Activated CD4-positive, alpha-beta memory T cell treated with anti-CD3 and anti-CD28 coated beads, Interleukin-2, amount 10 ng/mL, durations not matched to agents 7 days and 5 days (primary cell): Measurements from ENCODE around the gene LUC7L2. TPM values are rescaled to one million over a fixed set of nuclear protein-coding genes. Genes with fewer than 3 reads are reported as not detected.
"Not testable (repeated sequence)": the region's sequence is repeated elsewhere in the genome, so short reads cannot be mapped to it uniquely, and the experiment has no call there.

ENCODE experiments used
- CTCF ChIA-PET: fragments of 350-600 bp; sonication (Branson Sonifier 250); formaldehyde crosslinking; loops from one replicate; lab custom pipeline; 2021; ENCODE audit warnings: antibody characterized with exemption, inconsistent platforms; lab: Charles Lee
- POLR2A ChIA-PET: fragments of 350-600 bp; sonication (Branson Sonifier 250); formaldehyde crosslinking; loops from one replicate; lab custom pipeline; 2021; ENCODE audit warnings: antibody characterized with exemption; lab: Charles Lee
- DNase-seq: peaks from one replicate; pipeline ENCODE4 v3.0.0-alpha.2; 2020
- H3K27ac Mint-ChIP-seq: one replicate; pipeline ENCODE4 v1.8.0; 2021; ENCODE audit warnings: mild to moderate bottlenecking, mixed read lengths
- H3K27me3 Mint-ChIP-seq: one replicate; pipeline ENCODE4 v1.8.0; 2021; ENCODE audit warnings: mixed read lengths
- H3K36me3 Mint-ChIP-seq: one replicate; pipeline ENCODE4 v1.8.0; 2021; ENCODE audit warnings: low read depth, mixed read lengths
- H3K4me1 Mint-ChIP-seq: one replicate; pipeline ENCODE4 v1.8.0; 2021; ENCODE audit warnings: mixed read lengths
- H3K4me3 Mint-ChIP-seq: one replicate; pipeline ENCODE4 v1.8.0; 2021; ENCODE audit warnings: mild to moderate bottlenecking, mixed read lengths
- H3K9me3 Mint-ChIP-seq: one replicate; pipeline ENCODE4 v1.8.0; 2021; ENCODE audit warnings: mixed read lengths
- total RNA-seq, 2 experiments: library from RNA; stranded (reverse); gene quantifications; one replicate each; pipeline ENCODE4 v1.2.3, GENCODE V29; 2021

LUC7L2 gene
- total RNA-seq, 2 experiments from 2014 or later: 106 to 110 TPM

DNA sequence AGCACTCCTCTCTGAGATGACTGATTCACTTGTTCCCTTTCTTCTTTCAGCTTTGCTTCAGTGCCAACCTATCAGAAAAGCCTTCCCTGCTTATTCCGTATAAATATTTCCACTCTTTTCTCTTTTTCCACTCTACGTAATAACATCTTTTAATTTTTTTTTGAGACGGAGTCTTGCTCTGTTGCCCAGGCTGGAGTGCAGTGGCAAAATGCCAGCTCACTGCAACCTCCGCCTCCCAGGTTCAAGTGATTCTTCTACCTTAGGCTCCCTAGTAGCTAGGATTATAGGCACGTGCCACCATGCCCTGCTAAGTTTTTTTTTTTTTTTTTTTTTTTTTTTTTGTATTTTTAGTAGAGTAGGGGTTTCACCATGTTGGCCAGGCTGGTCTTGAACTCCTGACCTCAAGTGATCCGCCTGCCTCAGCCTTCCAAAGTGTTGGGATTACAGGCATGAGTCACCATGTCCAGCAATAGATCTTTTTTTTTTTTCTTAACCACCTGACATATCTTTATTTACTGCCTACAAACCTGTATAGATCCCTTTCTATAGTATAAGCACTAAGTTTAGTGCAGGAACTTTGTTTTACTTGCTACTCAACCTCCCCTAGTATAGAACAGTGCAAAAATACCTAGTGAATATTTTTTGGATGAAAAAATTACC lies 55.2 kb downstream of the LUC7L2 start:
- H3K27me3 Mint-ChIP-seq, DNase-seq, H3K9me3 Mint-ChIP-seq, POLR2A ChIA-PET, H3K4me1 Mint-ChIP-seq, H3K4me3 Mint-ChIP-seq, H3K27ac Mint-ChIP-seq: not testable (repeated sequence)
- CTCF ChIA-PET: interaction anchor here (4.4 kb wide), 1 partner anchor 20 kb away, joined by 24 read pairs; no protein-coding TSS in a partner anchor
- H3K36me3 Mint-ChIP-seq: peaks cover 69% of the 10 kb centered on the region

DNA sequence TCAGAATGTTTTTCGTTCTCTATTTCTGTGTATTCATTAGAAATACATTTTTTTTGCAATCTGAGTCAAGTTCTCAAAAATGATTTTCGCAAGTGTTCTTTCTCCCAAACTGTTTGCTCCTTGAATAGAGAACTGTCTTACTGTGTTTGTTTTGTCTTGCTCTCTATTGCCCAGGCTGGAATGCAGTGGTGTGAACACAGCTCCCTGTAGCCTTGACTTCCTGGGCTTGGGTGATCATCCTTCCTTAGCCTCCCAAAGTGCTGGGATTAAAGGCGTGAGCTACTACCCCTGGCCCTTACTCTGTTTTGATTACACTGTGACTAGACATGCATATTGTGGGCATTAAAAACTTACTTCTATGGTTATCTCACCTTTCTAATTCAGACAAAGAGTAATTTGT lies 56.7 kb downstream of the LUC7L2 start:
- no peaks in the 10 kb centered on the region for H3K27me3 Mint-ChIP-seq
- CTCF ChIA-PET: interaction anchor here (0.6 to 4.4 kb wide), 2 partner anchors 18 to 122 kb away, joined by 3 to 24 read pairs; no protein-coding TSS in a partner anchor
- H3K9me3 Mint-ChIP-seq: no peaks in the 10 kb centered on the region
- H3K27ac Mint-ChIP-seq: no peak overlapping the region
- DNase-seq: no peak
- POLR2A ChIA-PET: no interaction called here
- H3K4me3 Mint-ChIP-seq: no peak overlapping the region
- peaks cover 67% of the 10 kb centered on the region for H3K36me3 Mint-ChIP-seq
- H3K4me1 Mint-ChIP-seq: no peaks in the 10 kb centered on the region

GRCh38 chr7:139417478-139417877 lies 57.8 kb downstream of the LUC7L2 start:
- H3K9me3 Mint-ChIP-seq: no peaks in the 10 kb centered on the region
- H3K36me3 Mint-ChIP-seq: peaks cover 64% of the 10 kb centered on the region
- POLR2A ChIA-PET: no interaction called here
- no peaks in the 10 kb centered on the region for H3K27me3 Mint-ChIP-seq
- H3K4me1 Mint-ChIP-seq: no peaks in the 10 kb centered on the region
- no peak overlapping the region for H3K4me3 Mint-ChIP-seq
- CTCF ChIA-PET: interaction anchor here (0.6 to 2.6 kb wide), 2 partner anchors 17 to 19 kb away, joined by 3 to 13 read pairs; no protein-coding TSS in a partner anchor
- DNase-seq: no peak
- no peak overlapping the region for H3K27ac Mint-ChIP-seq

GRCh38 chr7:139421123-139421522 lies 61.4 kb downstream of the LUC7L2 start:
- ChIA-PET CTCF (interaction anchor here (7.2 kb wide), 1 partner anchor 14 kb away, joined by 61 read pairs; no protein-coding TSS in a partner anchor), POLR2A (no interaction called here)
- no peaks in the 10 kb centered on the region for H3K4me1 Mint-ChIP-seq
- no peaks in the 10 kb centered on the region for H3K27me3 Mint-ChIP-seq
- no peak overlapping the region for H3K4me3 Mint-ChIP-seq
- peaks cover 44% of the 10 kb centered on the region for H3K36me3 Mint-ChIP-seq
- H3K27ac Mint-ChIP-seq: no peak overlapping the region
- no peak for DNase-seq
- no peaks in the 10 kb centered on the region for H3K9me3 Mint-ChIP-seq

GRCh38 chr7:139422126-139422525 lies 62.4 kb downstream of the LUC7L2 start:
- ChIA-PET CTCF (interaction anchor here (7.2 kb wide), 1 partner anchor 13 kb away, joined by 61 read pairs; no protein-coding TSS in a partner anchor), POLR2A (interaction anchor here (1.1 kb wide), 1 partner anchor 63 kb away, joined by 4 read pairs; the partner anchor contains the start of gene LUC7L2)
- Mint-ChIP-seq H3K4me1 (no peaks in the 10 kb centered on the region), H3K9me3 (no peaks in the 10 kb centered on the region), H3K36me3 (peaks cover 37% of the 10 kb centered on the region), H3K4me3 (no peak overlapping the region), H3K27ac (no peak overlapping the region), H3K27me3 (no peaks in the 10 kb centered on the region)
- DNase-seq: no peak

- DNase-seq: no peak
- Mint-ChIP-seq H3K27ac (no peak overlapping the region), H3K4me1 (no peaks in the 10 kb centered on the region), H3K36me3 (peaks cover 29% of the 10 kb centered on the region), H3K4me3 (no peak overlapping the region), H3K27me3 (no peaks in the 10 kb centered on the region), H3K9me3 (no peaks in the 10 kb centered on the region)
- CTCF ChIA-PET: interaction anchor here (7.2 kb wide), 1 partner anchor 12 kb away, joined by 61 read pairs; no protein-coding TSS in a partner anchor
- POLR2A ChIA-PET: interaction anchor here (1.1 to 1.2 kb wide), 2 partner anchors 12 to 64 kb away, joined by 3 to 4 read pairs; partner anchors contain the start of gene LUC7L2
These were observed 63.4 kb downstream of the LUC7L2 start for GRCh38 chr7:139423091-139423490.

DNA sequence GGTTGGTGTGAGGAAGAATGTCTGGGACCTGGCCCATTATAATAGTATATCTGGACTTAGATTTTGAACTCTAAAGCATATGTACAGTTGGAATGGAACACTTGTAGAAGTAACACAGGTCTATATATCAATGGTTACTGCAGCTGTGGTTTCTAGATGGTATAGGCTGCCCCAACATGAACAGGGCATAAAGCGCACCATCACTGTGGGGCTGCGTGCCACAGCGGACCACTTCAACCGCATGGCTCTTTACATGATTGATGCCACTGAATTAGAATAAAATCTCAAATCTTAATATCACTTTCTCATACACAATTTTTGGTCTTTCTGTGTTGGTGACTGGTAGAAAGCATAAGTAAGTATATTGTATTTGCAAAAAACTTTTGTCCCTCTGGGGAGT lies 64.3 kb downstream of the LUC7L2 start:
- Mint-ChIP-seq H3K4me1 (no peaks in the 10 kb centered on the region), H3K27me3 (no peaks in the 10 kb centered on the region), H3K36me3 (peaks cover 32% of the 10 kb centered on the region), H3K4me3 (no peak overlapping the region), H3K27ac (no peak overlapping the region), H3K9me3 (no peaks in the 10 kb centered on the region)
- CTCF ChIA-PET: interaction anchor here (7.2 kb wide), 1 partner anchor 11 kb away, joined by 61 read pairs; no protein-coding TSS in a partner anchor
- POLR2A ChIA-PET: interaction anchor here (1.2 kb wide), 1 partner anchor 13 kb away, joined by 3 read pairs; no protein-coding TSS in a partner anchor
- no peak for DNase-seq

DNA sequence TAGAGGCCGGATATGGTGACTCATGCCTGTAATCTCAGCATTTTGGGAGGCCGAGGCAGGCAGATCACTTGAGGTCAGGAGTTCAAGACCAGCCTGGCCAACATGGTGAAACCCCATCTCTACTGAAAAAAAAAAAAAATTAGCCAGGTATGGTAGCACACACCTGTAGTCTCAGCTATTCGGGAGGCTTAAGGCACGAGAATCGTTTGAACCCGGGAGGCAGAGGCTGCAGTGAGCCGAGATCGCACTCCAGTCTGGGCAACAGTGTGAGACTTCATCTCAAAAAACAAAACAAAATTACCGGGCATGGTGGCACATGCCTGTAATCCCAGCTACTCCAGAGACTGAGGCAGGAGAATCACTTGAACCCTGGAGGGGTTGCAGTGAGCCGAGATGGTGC lies 66.0 kb downstream of the LUC7L2 start:
- CTCF ChIA-PET: interaction anchor here (0.6 to 7.2 kb wide), 4 partner anchors 10 to 733 kb away, joined by 3 to 61 read pairs (median 4); no protein-coding TSS in a partner anchor
- DNase-seq, H3K9me3 Mint-ChIP-seq, POLR2A ChIA-PET, H3K4me3 Mint-ChIP-seq, H3K27me3 Mint-ChIP-seq, H3K4me1 Mint-ChIP-seq, H3K27ac Mint-ChIP-seq: not testable (repeated sequence)
- peaks cover 22% of the 10 kb centered on the region for H3K36me3 Mint-ChIP-seq

GRCh38 chr7:139426258-139427028 lies 66.7 kb downstream of the LUC7L2 start:
- Mint-ChIP-seq H3K9me3 (no peaks in the 10 kb centered on the region), H3K4me3 (no peak overlapping the region), H3K36me3 (peaks cover 22% of the 10 kb centered on the region), H3K4me1 (no peaks in the 10 kb centered on the region), H3K27me3 (no peaks in the 10 kb centered on the region), H3K27ac (no peak overlapping the region)
- DNase-seq: no peak
- POLR2A ChIA-PET: no interaction called here
- CTCF ChIA-PET: interaction anchor here (0.6 to 7.2 kb wide), 2 partner anchors 9 to 266 kb away, joined by 3 to 61 read pairs; no protein-coding TSS in a partner anchor

DNA sequence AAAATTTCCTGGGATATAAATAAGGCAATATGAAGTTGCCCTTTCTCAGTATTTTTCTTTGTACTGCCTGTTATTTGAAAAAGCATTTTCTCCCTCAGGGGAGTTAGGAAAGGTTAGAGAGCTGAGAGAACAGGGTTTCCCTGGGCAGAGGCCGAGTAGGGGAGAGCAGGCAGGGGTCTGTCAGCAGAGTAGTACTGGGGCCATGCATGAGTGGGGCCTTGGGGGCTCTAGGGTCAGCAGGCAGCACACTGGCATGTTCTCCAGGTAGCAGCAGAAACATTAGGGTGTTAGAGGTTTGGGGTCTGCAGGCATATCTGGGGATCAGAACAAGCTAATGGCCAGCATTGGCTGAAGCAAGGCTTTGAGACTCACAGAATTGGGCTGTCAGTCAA lies 67.3 kb downstream of the LUC7L2 start:
- Mint-ChIP-seq H3K27ac (no peak overlapping the region), H3K27me3 (no peaks in the 10 kb centered on the region), H3K9me3 (no peaks in the 10 kb centered on the region), H3K4me1 (no peaks in the 10 kb centered on the region), H3K36me3 (peaks cover 19% of the 10 kb centered on the region), H3K4me3 (no peak overlapping the region)
- ChIA-PET CTCF (interaction anchor here (7.2 kb wide), 1 partner anchor 8 kb away, joined by 61 read pairs; no protein-coding TSS in a partner anchor), POLR2A (no interaction called here)
- DNase-seq: no peak

- DNase-seq: no peak
- POLR2A ChIA-PET: no interaction called here
- Mint-ChIP-seq H3K27ac (no peak overlapping the region), H3K4me1 (no peaks in the 10 kb centered on the region), H3K4me3 (no peak overlapping the region), H3K27me3 (no peaks in the 10 kb centered on the region), H3K36me3 (peaks cover 13% of the 10 kb centered on the region), H3K9me3 (no peaks in the 10 kb centered on the region)
- CTCF ChIA-PET: interaction anchor here (0.5 to 7.2 kb wide), 3 partner anchors 7 to 345 kb away, joined by 3 to 61 read pairs (median 3); no protein-coding TSS in a partner anchor
These were observed 68.1 kb downstream of the LUC7L2 start for GRCh38 chr7:139427788-139428187.

- H3K27me3 Mint-ChIP-seq, POLR2A ChIA-PET, CTCF ChIA-PET, H3K9me3 Mint-ChIP-seq, DNase-seq, H3K4me1 Mint-ChIP-seq, H3K4me3 Mint-ChIP-seq, H3K27ac Mint-ChIP-seq: not testable (repeated sequence)
- peaks cover 16% of the 10 kb centered on the region for H3K36me3 Mint-ChIP-seq
These were observed 70.0 kb downstream of the LUC7L2 start for GRCh38 chr7:139429735-139430134.

- CTCF ChIA-PET: no interaction called here
- Mint-ChIP-seq H3K36me3 (peaks cover 13% of the 10 kb centered on the region), H3K27ac (no peak overlapping the region), H3K4me1 (peaks cover 4% of the 10 kb centered on the region), H3K9me3 (no peaks in the 10 kb centered on the region), H3K27me3 (no peaks in the 10 kb centered on the region), H3K4me3 (no peak overlapping the region)
- POLR2A ChIA-PET: interaction anchor here (1.2 kb wide), 1 partner anchor 70 kb away, joined by 3 read pairs; no protein-coding TSS in a partner anchor
- no peak for DNase-seq
These were observed 70.7 kb downstream of the LUC7L2 start for GRCh38 chr7:139430443-139430842.
